PC-3 (cell line): ENCODE measurements around the gene LPCAT1. TPM values are rescaled to one million over a fixed set of nuclear protein-coding genes. Genes with fewer than 3 reads are reported as not detected.
"Not testable (repeated sequence)": the region's sequence is repeated elsewhere in the genome, so short reads cannot be mapped to it uniquely, and the experiment has no call there.

ENCODE experiments used
- ATAC-seq: fragments of 200-7000 bp; cut with Tn5 transposase; 2 replicates; pipeline ENCODE4 v1.9.1; 2020; ENCODE audit warnings: mild to moderate bottlenecking, moderate library complexity
- BruUV-seq: library from RNA; stranded (reverse); fragments of 400-500 nt; replicated peaks from 2 replicates; lab custom pipeline; 2021; lab: Mats Ljungman, UMichigan
- CTCF ChIA-PET: fragments of 300-600 bp; sonication (Branson Sonifier 250); formaldehyde crosslinking; loops from one replicate; lab custom pipeline; 2022; ENCODE audit warnings: antibody characterized with exemption; lab: Charles Lee
- POLR2A ChIA-PET: fragments of 300-600 bp; sonication (Branson Sonifier 250); formaldehyde crosslinking; loops from one replicate; lab custom pipeline; 2022; ENCODE audit warnings: antibody characterized with exemption; ENCODE audit not compliant: unreplicated experiment; lab: Charles Lee
- DNase-seq: peaks from one replicate; pipeline ENCODE4 v3.0.0-alpha.2; 2015
- H2AFZ ChIP-seq: fragments of 300-600 bp; sonication (generic); 2 replicates; pipeline ENCODE4 v1.6.0; 2016; ENCODE audit warnings: antibody characterized with exemption, low read length
- H3F3A ChIP-seq: fragments of 300-600 bp; sonication (generic); one replicate; pipeline ENCODE4 v1.6.0; 2017; ENCODE audit warnings: antibody characterized with exemption, low read length, control low read depth, mild to moderate bottlenecking; ENCODE audit not compliant: unreplicated experiment
- H3K27ac ChIP-seq: fragments of 300-600 bp; sonication (generic); 2 replicates; pipeline ENCODE4 v1.5.1; 2016; ENCODE audit warnings: mild to moderate bottlenecking, low read length
- H3K27me3 ChIP-seq: fragments of 300-600 bp; sonication (generic); 2 replicates; pipeline ENCODE4 v1.6.1; 2016; ENCODE audit warnings: low read length, mixed read lengths
- H3K36me3 ChIP-seq: fragments of 300-600 bp; sonication (generic); 2 replicates; pipeline ENCODE4 v1.6.1; 2016; ENCODE audit warnings: low read depth, mixed run types, low read length, mixed read lengths
- H3K4me1 ChIP-seq: fragments of 300-600 bp; sonication (generic); 2 replicates; pipeline ENCODE4 v1.5.1; 2016; ENCODE audit warnings: low read length; ENCODE audit not compliant: insufficient read depth
- H3K4me2 ChIP-seq: fragments of 300-600 bp; sonication (generic); 2 replicates; pipeline ENCODE4 v1.6.0; 2016; ENCODE audit warnings: low read length
- H3K4me3 ChIP-seq: fragments of 300-600 bp; sonication (generic); 2 replicates; pipeline ENCODE4 v1.5.1; 2016; ENCODE audit warnings: mild to moderate bottlenecking, low read length, mixed read lengths
- H3K79me2 ChIP-seq: fragments of 300-600 bp; sonication (generic); 2 replicates; pipeline ENCODE4 v1.6.1; 2017; ENCODE audit warnings: low read length, mixed read lengths
- H3K9ac ChIP-seq: fragments of 300-600 bp; sonication (generic); 2 replicates; pipeline ENCODE4 v1.6.0; 2016; ENCODE audit warnings: mild to moderate bottlenecking, low read length
- H3K9me2 ChIP-seq: fragments of 300-600 bp; sonication (generic); replicated peaks from 2 replicates; pipeline ENCODE4 v1.6.1; 2016; ENCODE audit warnings: mixed run types, low read length, mixed read lengths
- H3K9me3 ChIP-seq: fragments of 300-600 bp; sonication (generic); 2 replicates; pipeline ENCODE4 v1.6.1; 2016; ENCODE audit warnings: low read length, mixed read lengths
- H4K20me1 ChIP-seq: fragments of 300-600 bp; sonication (generic); 2 replicates; pipeline ENCODE4 v1.6.1; 2016; ENCODE audit warnings: low read length, mixed read lengths
- CTCF ChIP-seq: fragments of 300-600 bp; sonication (generic); conservative IDR thresholded peaks from 2 replicates; pipeline ENCODE4 v1.5.1; 2017; ENCODE audit warnings: antibody characterized with exemption, low read depth, mild to moderate bottlenecking, low read length
- EZH2 ChIP-seq: fragments of 300-600 bp; sonication (generic); IDR thresholded peaks from one replicate; pipeline ENCODE4 v1.6.1; 2017; ENCODE audit warnings: antibody characterized with exemption, mild to moderate bottlenecking, low read length; ENCODE audit not compliant: unreplicated experiment
- EZH2phosphoT487 ChIP-seq: fragments of 300-600 bp; sonication (generic); IDR thresholded peaks from 2 replicates; pipeline ENCODE4 v1.6.1; 2018; ENCODE audit warnings: mild to moderate bottlenecking, antibody characterized with exemption, low read length, borderline replicate concordance
- intact Hi-C: fragments of 100-400 bp; cut with micrococcal nuclease; formaldehyde crosslinking; loops from 2 replicates; pipeline ENCODE4 v1.9.0; 2023
- total RNA-seq: library from RNA; depleted of rRNA; stranded (reverse); fragments of >200 nt; gene quantifications from 2 replicates; pipeline ENCODE4 v1.2.3, GENCODE V29; 2014

The LPCAT1 gene
- total RNA-seq, 1 experiment from 2014 or later, result 121 TPM

GRCh38 chr5:1506242-1507013, 17.3 kb downstream of the LPCAT1 start:
- H3K9me2 ChIP-seq, result no peaks in the 10 kb centered on the region
- H3K79me2 ChIP-seq, result peaks cover 100% of the 10 kb centered on the region
- no peak overlapping the region for H3K4me2 ChIP-seq
- no peak overlapping the region for H3K9ac ChIP-seq
- CTCF ChIA-PET, result no interaction called here
- no peak overlapping the region for H3K27ac ChIP-seq
- TF ChIP-seq EZH2 (no peak), EZH2phosphoT487 (no peak), CTCF (no peak)
- H3K4me3 ChIP-seq, result no peak overlapping the region
- H3K9me3 ChIP-seq, result no peaks in the 10 kb centered on the region
- POLR2A ChIA-PET, result no interaction called here
- no peaks in the 10 kb centered on the region for H3F3A ChIP-seq
- no TSS peak for BruUV-seq
- DNase-seq, result no peak
- H2AFZ ChIP-seq, result no peak overlapping the region
- H3K4me1 ChIP-seq, result no peaks in the 10 kb centered on the region
- H4K20me1 ChIP-seq, result peaks cover 65% of the 10 kb centered on the region
- H3K27me3 ChIP-seq, result no peaks in the 10 kb centered on the region
- intact Hi-C loops, result no loop called here
- no peak for ATAC-seq
- peaks cover 21% of the 10 kb centered on the region for H3K36me3 ChIP-seq

DNA sequence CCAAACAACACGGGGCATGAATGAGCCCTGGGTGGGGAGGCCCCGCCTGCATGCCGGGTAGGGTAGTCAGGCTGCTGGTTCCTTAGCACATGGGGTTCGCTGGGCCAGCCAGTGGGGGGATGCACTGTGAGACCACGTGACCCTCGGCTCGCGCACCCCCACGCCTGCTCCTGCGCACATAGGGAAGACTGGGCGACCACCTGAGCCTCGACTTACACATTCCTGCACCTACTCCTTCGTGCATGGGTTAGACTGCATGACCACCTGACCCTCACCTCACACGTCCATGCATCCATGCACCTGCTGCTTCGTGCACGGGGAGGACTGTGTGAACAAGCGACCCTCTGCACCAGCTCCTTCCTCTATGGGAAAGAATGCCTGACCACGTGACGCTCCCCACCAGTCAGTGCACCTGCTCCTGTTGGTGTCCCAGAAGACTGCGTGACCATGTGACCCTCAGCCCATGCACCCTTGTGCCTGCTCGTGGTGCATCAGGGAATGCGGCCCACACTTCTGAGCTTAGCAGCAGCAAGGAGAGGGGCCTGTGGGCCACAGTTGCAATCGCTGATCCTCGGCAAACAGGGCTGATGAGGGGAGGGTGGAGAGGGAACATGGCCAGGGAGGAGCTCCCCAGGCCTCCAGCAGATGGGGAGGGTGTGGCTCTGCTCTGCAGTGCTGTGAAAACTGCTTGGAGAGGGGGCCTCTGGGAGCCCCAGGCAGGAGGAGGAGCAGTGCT, 18.1 kb downstream of the LPCAT1 start:
- no peaks in the 10 kb centered on the region for H3F3A ChIP-seq
- TF ChIP-seq CTCF, result no peak
- no peak for TF ChIP-seq EZH2
- no peak for TF ChIP-seq EZH2phosphoT487
- H3K9me3 ChIP-seq, result no peaks in the 10 kb centered on the region
- no peak overlapping the region for H3K27ac ChIP-seq
- H3K9me2 ChIP-seq, result no peaks in the 10 kb centered on the region
- peaks cover 18% of the 10 kb centered on the region for H3K36me3 ChIP-seq
- intact Hi-C loops, result no loop called here
- H3K9ac ChIP-seq, result no peak overlapping the region
- peaks cover 70% of the 10 kb centered on the region for H4K20me1 ChIP-seq
- DNase-seq, result no peak
- peaks cover 100% of the 10 kb centered on the region for H3K79me2 ChIP-seq
- H3K27me3 ChIP-seq, result no peaks in the 10 kb centered on the region
- H3K4me2 ChIP-seq, result no peak overlapping the region
- no TSS peak for BruUV-seq
- no peak overlapping the region for H3K4me3 ChIP-seq
- H2AFZ ChIP-seq, result no peak overlapping the region
- ChIA-PET CTCF (no interaction called here), POLR2A (no interaction called here)
- H3K4me1 ChIP-seq, result no peaks in the 10 kb centered on the region
- no peak for ATAC-seq

- H3K9ac ChIP-seq, H2AFZ ChIP-seq, H3K4me3 ChIP-seq, H3K27me3 ChIP-seq, H3K9me2 ChIP-seq, POLR2A ChIA-PET, H3F3A ChIP-seq, BruUV-seq, H3K4me1 ChIP-seq, DNase-seq, ATAC-seq, CTCF ChIA-PET, intact Hi-C loops, H3K9me3 ChIP-seq, H3K27ac ChIP-seq, H3K4me2 ChIP-seq: not testable (repeated sequence)
- Histone ChIP-seq H3K79me2 (peaks cover 100% of the 10 kb centered on the region), H4K20me1 (peaks cover 73% of the 10 kb centered on the region), H3K36me3 (peaks cover 16% of the 10 kb centered on the region)
Observed at GRCh38 chr5:1505089-1505488, 18.7 kb downstream of the LPCAT1 start.
